SU-DHL-6 (cell line): ENCODE measurements around the gene PTCH1.

Source experiments
- H2AFZ ChIP-seq: fragments of 200-600 bp; sonication (generic); 2 replicates; pipeline ENCODE4 v1.6.1; 2014; ENCODE audit warnings: low read depth, mild to moderate bottlenecking, moderate library complexity, mixed read lengths, antibody characterized with exemption, low read length; ENCODE audit not compliant: severe bottlenecking
- H3F3A ChIP-seq: fragments of 200-600 bp; shearing (Covaris generic); 2 replicates; pipeline ENCODE4 v1.6.0; 2016; ENCODE audit warnings: antibody characterized with exemption, mild to moderate bottlenecking; ENCODE audit not compliant: insufficient read depth
- H3K27ac ChIP-seq: fragments of 200-600 bp; sonication (generic); 2 replicates; pipeline ENCODE4 v1.5.1; 2016; ENCODE audit warnings: low read depth, mild to moderate bottlenecking, low read length, moderate library complexity, mixed read lengths
- H3K27me3 ChIP-seq: fragments of 200-600 bp; sonication (generic), shearing (Covaris generic); 2 replicates; pipeline ENCODE4 v1.6.0; 2014; ENCODE audit warnings: mild to moderate bottlenecking, low read length
- H3K36me3 ChIP-seq: fragments of 200-600 bp; sonication (generic); 2 replicates; pipeline ENCODE4 v1.6.1; 2014; ENCODE audit warnings: mild to moderate bottlenecking, low read length, mixed read lengths
- H3K4me2 ChIP-seq: fragments of 300-600, 200-600 bp; shearing (Covaris generic), sonication (generic); 2 replicates; pipeline ENCODE4 v1.6.0; 2014; ENCODE audit warnings: low read length, low read depth, mild to moderate bottlenecking; ENCODE audit not compliant: poor library complexity, severe bottlenecking
- H3K4me3 ChIP-seq: fragments of 200-600 bp; sonication (generic); 2 replicates; pipeline ENCODE4 v1.5.1; 2014; ENCODE audit warnings: antibody characterized with exemption, low read length, mild to moderate bottlenecking, mixed read lengths; ENCODE audit not compliant: insufficient read depth, poor library complexity, severe bottlenecking
- H3K79me2 ChIP-seq: fragments of 200-600 bp; sonication (generic); 2 replicates; pipeline ENCODE4 v1.6.1; 2014; ENCODE audit warnings: mild to moderate bottlenecking, low read length, moderate library complexity; ENCODE audit not compliant: insufficient read depth
- H3K9ac ChIP-seq: fragments of 200-600 bp; sonication (generic); 2 replicates; pipeline ENCODE4 v1.7.0; 2014; ENCODE audit warnings: mild to moderate bottlenecking, low read length
- H3K9me2 ChIP-seq: fragments of 200-600 bp; sonication (generic); replicated peaks from 2 replicates; pipeline ENCODE4 v1.6.1; 2014; ENCODE audit warnings: low read length; ENCODE audit not compliant: insufficient read depth
- H3K9me3 ChIP-seq: fragments of 200-600 bp; sonication (generic); 2 replicates; pipeline ENCODE4 v1.6.1; 2014; ENCODE audit warnings: low read length, mixed read lengths; ENCODE audit not compliant: insufficient read depth
- H4K20me1 ChIP-seq: fragments of 200-600 bp; sonication (generic); 2 replicates; pipeline ENCODE4 v1.6.1; 2014; ENCODE audit warnings: low read depth, mild to moderate bottlenecking, antibody characterized with exemption, low read length, moderate library complexity, mixed read lengths
- EZH2phosphoT487 ChIP-seq: fragments of 200-600 bp; sonication (generic), shearing (Covaris generic); conservative IDR thresholded peaks from 2 replicates; pipeline ENCODE4 v1.6.1; 2018; ENCODE audit warnings: mild to moderate bottlenecking, antibody characterized with exemption, low read length, moderate library complexity, mixed read lengths
- TF ChIP-seq, protein P1 (sequence below): fragments of 200-600 bp; sonication (generic); IDR thresholded peaks from one replicate; pipeline ENCODE4 v1.5.1; 2017; ENCODE audit warnings: antibody characterized with exemption, mild to moderate bottlenecking, low read length, moderate library complexity; ENCODE audit not compliant: insufficient read depth, poor library complexity, severe bottlenecking

PTCH1 gene

DNA sequence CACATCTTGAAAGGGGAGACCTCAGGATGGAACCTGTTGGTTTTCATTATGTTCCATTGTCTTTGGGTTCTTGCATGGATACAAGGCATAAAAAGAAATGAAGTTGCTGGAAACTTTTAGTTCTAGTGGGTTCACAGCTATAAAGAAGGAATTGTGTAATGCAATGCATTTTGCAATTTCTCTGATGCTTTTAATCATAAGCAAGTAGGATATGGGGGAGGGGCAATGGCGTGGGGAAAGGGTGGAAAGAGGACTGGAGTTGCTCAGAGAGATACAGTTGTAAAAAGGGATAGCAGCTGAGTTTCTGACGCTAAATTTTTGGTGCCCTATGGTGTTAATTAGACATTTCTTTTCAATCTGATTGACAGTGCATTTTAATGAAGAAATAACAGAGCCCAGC is 110.7 kb downstream of the PTCH1 start:
- Histone ChIP-seq H3K9ac (no peak overlapping the region), H3K79me2 (no peaks in the 10 kb centered on the region), H3K36me3 (no peaks in the 10 kb centered on the region), H3K9me2 (no peaks in the 10 kb centered on the region), H3K9me3 (no peaks in the 10 kb centered on the region), H4K20me1 (no peaks in the 10 kb centered on the region), H3K27ac (no peak overlapping the region), H3K4me2 (no peak overlapping the region), H3K4me3 (no peak overlapping the region), H3F3A (no peaks in the 10 kb centered on the region), H2AFZ (no peak overlapping the region), H3K27me3 (no peaks in the 10 kb centered on the region)
- no peak for TF ChIP-seq EZH2phosphoT487
- TF ChIP-seq, protein P1, sequence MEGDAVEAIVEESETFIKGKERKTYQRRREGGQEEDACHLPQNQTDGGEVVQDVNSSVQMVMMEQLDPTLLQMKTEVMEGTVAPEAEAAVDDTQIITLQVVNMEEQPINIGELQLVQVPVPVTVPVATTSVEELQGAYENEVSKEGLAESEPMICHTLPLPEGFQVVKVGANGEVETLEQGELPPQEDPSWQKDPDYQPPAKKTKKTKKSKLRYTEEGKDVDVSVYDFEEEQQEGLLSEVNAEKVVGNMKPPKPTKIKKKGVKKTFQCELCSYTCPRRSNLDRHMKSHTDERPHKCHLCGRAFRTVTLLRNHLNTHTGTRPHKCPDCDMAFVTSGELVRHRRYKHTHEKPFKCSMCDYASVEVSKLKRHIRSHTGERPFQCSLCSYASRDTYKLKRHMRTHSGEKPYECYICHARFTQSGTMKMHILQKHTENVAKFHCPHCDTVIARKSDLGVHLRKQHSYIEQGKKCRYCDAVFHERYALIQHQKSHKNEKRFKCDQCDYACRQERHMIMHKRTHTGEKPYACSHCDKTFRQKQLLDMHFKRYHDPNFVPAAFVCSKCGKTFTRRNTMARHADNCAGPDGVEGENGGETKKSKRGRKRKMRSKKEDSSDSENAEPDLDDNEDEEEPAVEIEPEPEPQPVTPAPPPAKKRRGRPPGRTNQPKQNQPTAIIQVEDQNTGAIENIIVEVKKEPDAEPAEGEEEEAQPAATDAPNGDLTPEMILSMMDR: no peak

GRCh38 chr9:95399261-95399660 is 117.5 kb downstream of the PTCH1 start:
- no peaks in the 10 kb centered on the region for H3F3A ChIP-seq
- no peaks in the 10 kb centered on the region for H3K9me2 ChIP-seq
- H3K9ac ChIP-seq: no peak overlapping the region
- no peak overlapping the region for H2AFZ ChIP-seq
- no peaks in the 10 kb centered on the region for H3K36me3 ChIP-seq
- no peak overlapping the region for H3K27ac ChIP-seq
- no peaks in the 10 kb centered on the region for H3K9me3 ChIP-seq
- H3K4me2 ChIP-seq: no peak overlapping the region
- H3K4me3 ChIP-seq: no peak overlapping the region
- no peak for TF ChIP-seq EZH2phosphoT487
- TF ChIP-seq, protein P1: no peak
- no peaks in the 10 kb centered on the region for H3K27me3 ChIP-seq
- H3K79me2 ChIP-seq: no peaks in the 10 kb centered on the region
- no peaks in the 10 kb centered on the region for H4K20me1 ChIP-seq
